Measurements from ENCODE around the gene PPM1N.

The PPM1N gene

DNA sequence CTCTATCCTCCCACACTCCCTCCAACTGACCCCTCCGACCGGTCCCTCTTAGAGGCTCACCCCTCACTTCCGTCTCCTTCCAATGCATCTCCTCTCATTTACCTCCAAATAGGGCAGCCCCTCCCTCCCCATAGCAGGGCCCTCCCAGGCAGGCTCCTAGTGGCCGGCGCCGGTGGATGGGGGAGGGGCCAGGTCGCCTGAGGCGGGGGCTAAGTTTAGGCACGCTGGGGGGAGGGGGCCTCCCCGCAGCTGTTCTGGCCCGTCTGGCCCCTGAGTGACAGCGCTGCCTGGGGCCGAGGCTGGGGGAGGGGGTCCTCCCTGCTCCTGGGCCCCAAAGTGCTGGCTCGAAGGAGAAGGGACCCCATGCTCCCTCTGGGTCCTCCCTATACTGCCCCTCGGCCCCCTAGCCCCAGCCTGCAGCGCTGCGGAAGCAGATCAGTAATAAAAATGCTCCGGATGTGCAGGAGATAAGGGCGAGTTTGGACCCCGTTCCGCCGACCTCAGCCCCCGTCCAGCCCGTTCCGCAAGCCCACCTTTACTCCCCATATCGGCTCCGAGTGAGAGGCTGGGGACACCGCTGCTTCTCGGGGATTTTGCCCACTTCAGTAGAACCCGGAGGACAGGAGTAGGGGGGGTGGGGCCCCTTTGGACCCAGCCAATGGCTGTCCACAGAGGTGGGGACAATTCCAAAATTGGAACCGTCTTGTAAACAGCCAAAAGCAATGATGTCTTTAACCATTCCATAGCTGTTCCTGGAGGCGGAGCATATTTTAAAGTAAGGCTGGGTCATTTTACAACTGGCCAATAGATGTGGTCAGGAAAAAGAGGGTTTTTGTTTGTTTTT lies 5.4 kb upstream of the PPM1N start:
- peak; percentile 35 for DNase-seq

DNA sequence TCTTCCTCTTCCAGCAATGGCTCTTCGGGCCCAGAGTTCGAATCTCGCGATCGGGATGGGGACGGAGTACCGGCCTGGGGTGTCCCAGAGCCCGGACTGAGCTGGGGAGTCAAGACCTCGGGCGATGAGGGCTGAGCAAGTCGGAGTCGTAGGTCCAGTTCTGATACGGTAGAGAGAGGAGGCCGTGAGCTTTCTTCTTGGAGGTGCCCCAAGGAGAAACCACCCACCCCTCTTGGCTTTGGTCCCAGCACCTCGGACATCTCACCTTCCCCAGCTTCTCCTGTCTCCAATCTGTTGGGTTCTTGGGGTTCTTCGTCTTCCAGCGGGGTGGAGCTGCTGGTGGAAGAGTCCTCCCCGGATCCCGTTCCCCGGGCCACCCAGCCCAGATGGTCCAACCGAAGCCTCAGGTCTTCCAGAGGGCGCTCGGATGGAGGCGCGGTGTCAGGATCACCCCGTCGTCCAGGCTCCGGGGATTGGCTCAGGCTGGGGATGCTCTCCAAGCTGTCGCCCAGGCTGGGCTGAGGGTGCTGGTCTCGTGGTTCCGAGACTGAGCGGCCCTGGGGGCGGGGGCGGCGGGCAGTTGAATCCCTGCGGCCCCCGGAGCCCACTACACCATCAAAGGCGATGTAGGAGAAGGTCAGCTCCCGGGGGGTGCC lies 3.9 kb upstream of the PPM1N start:
- DNase-seq = no peak

DNA sequence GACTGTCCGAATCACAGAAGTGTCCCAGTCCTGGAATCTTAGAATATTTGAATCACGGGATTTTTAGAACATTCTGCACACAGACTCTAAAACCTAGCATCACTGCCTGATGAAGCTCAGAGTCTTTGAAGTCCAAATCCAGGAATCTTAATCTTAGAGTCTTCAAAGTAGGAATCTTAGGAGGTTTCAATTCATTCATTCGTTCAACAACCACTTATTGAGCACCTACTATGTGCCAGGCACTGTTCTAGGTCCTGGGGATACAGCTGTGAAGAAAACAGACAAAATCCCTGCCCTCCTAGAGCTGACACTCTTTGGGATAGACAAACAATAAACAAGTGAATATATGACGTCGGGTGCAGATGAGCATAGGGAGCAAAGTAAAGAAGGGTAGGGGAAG lies 3.1 kb upstream of the PPM1N start:
- DNase-seq = no peak

DNA sequence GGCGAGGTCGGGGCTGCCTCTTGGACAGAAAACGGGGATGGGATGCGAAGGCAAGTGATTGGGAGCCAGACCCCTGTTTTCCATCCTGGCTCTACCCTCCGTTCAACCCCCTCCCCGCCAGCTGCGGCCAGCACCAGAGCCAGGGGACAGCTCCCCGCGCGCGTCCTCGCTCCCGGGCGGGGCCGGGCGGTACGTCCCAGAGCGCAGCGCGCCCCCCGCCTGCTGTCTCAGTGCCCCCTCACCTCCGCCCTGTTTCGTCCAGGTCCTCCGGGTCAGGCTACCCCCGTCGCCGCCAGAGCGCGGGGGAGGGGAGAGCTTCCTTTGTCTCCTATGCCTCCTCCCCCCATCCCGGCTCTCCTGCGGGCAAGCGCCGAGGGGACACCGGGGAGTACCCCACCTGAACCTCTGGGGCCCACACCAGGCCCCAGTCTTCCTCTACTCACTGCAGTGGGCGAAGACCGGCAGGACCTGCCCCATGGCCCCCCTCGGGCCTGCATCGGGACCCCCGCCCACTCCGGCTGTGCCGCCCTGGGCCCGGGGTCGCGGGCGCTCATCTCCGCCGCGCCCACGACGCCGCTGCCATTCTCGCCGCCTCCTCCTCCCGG lies 1.8 kb upstream of the PPM1N start:
- peak; percentile 83 for DNase-seq

DNA sequence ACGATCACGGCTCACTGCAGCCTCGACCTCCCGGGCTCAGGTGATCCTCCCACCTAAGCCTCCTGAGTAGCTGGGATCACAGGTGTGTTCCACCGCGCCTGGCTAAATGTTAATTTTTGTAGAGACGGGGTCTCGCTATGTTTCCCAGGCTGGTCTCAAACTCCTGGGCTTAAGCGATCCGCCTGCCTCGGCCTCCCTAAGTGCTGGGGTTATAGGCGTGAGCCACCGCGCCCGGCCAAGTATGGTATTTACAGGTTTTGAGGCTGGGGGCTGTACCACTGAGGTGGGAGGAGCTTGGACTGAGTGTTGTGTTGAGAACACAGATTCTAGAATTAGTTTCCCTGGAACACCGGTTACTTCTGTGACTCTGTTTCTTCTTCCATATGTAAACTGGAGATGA lies 452 bp upstream of the PPM1N start:
- DNase-seq = no peak

DNA sequence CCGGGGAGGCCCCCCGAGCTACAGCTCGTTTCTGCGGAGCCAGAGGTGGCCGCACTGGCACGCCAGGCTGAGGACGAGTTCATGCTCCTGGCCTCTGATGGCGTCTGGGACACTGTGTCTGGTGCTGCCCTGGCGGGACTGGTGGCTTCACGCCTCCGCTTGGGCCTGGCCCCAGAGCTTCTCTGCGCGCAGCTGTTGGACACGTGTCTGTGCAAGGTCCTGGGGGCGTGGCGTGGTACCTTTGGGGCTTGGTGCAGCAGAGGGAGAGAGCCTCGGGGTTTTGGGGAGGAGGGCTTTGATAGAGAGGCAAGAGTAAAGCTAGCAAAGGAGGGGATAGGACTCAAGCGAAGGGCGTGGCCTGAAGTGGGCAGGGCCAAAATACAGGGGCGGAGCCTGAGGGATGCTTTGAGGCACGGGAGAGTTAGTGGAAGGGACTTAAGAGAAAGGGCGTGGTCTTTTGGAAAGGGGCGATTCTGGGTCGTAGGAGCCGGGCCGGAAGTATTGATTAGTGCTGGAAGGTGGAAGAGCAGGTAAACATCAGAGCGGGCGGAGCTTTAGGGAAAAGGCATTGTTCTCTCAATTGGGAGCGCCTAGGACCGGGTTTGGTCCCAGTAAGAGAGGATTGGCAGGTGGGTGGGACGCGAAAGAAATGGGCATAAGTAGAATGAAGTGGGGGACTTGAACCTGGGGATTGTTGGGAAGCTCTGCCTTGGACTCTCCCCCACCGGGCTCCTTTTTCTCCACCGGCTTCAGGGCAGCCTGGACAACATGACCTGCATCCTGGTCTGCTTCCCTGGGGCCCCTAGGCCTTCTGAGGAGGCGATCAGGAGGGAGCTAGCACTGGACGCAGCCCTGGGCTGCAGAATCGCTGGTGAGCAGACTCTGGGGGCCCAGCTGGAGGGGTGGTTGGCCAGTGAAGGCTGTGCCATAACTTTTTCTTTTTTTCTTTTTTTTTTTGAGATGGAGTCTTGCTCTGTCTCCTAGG lies 1.2 kb downstream of the PPM1N start:
- no peak for DNase-seq

DNA sequence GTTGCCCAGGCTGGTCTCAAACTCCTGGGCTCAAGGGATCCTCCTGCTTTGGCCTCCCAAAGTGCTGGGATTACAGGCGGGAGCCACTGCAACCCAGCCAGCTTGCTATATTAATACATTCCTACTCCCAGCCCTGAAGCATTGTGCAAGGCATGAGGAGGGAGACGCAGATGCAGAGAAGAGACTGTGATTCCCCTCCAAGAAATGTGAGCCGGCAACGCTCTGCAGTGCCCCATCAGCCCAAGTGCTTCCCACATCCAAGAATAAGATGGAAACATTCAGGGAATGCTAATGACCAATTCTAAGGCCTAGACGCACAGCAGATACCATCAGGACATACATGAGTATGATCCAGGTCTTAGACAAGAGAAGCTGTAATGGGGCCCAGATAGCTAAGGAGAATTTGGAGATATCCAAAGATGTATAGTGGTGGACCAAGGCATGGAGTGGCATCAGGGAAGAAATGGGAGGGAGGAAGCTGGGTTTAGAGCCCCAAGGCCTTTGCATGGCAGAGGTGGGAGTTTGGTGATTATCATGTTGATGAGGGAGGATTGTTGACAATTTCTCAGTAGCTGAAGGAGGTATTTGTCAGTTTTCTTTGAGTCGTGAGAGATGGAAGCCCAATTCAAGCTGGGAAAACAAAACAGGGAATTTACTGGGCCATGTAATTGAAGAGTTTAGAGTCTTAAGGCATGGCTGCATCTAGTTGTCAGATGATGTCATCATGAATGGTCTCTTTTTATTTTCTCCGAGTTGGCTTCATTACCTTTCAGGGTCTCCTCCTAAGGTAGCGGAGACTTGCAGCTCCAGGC lies 2.9 kb downstream of the PPM1N start:
- no peak for DNase-seq

DNA sequence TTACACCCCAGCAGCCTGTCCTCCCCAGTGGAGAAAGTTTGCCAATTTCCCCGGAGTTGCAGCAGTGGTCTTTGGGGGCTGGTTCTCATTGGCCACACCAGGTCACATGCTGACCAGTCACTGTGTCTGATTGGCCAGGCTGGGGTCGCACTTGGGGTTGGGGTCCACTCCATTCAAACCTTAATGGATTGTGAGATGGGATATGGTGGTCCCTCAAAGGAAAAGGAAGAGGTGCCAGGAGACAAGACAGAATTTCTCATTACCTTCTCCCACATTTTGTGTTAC lies 3.4 kb downstream of the PPM1N start:
- DNase-seq = no peak

DNA sequence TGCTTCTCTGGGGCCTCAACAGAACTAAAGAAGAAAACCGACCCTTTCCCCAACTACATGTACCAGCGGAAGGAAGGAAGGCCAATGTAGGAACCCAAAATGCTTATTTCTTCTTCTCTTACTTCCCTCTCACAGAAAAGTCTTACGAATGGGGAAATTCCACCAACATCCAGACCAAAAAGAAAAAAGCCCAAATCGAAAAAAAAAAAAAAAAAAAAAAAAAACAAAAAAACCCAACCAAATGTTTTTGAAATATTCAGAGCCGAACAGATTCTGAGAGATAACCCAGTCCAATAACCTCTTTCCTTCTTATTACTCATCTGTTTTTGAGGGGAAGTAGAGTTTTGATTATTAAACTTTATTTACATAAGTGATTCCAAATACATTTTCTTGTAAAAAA lies 3.9 kb downstream of the PPM1N start:
- no peak for DNase-seq

DNA sequence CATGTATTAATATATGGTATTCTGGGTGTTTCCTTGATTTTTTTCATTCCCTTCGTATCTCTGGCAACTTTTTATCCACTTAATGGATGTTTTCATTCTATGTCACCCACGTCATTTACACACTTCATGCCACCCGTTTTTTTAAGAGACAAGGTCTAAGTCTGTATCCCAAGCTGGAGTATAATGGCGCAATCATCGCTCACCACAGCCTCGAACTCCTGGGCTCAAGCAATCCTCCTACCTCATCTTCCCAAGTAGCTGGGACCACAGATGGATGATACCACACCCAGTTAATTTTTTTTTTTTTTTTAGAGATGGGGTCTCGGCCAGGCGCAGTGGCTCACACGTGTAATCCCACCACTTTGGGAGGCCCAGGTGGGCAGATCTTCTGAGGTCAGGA lies 5.7 kb downstream of the PPM1N start:
- no peak for DNase-seq

DNA sequence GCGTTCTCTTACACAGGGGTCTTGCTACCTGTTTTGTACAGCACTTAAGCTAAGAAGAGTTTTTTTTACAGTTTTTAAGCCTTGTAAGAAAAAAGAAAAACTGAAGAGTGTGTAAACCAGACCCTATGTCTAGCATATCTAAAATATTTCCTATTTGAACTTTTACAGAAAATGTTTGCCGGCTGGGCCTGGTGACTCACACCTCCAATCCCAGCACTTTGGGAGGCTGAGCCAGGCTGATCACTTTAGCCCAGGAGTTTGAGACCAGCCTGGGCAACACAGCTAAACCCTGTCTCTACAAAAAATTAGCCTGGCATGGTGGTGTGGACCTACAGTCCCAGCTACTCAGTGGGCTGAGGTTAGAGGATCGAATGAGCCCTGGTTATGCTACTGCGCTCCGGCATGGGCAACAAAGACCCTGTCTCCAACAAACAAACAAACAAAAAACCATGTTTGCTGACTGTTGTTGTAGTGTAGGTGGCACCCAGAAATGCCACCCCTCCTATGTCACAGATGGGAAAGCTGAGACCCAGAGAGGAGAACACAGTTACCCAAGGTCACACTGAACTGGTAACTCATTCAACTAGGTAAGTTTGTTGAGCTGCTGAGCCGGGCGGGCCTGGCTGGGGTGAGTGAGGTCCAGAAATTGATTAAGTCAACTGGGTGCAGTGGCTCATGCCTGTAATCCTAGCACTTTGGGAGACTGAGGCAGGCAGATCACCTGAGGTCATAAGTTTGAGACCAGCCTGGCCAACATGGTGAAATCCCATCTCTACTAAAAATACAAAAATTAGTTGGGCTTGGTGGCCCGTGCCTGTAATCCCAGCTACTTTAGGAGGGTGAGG lies 7.1 kb downstream of the PPM1N start:
- no peak for DNase-seq

DNA sequence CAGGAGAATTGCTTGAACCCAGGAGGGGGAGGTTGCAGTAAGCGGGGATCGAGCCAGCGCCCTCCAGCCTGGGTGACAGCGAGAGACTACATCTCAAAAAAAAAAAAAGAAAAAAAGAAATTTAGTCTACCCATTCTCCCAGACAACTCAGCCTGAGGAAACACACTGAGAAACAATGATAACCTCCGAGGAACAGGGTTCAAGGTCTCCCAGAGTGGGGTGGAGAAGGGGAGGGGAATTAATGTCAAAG lies 7.7 kb downstream of the PPM1N start:
- no peak for DNase-seq

DNA sequence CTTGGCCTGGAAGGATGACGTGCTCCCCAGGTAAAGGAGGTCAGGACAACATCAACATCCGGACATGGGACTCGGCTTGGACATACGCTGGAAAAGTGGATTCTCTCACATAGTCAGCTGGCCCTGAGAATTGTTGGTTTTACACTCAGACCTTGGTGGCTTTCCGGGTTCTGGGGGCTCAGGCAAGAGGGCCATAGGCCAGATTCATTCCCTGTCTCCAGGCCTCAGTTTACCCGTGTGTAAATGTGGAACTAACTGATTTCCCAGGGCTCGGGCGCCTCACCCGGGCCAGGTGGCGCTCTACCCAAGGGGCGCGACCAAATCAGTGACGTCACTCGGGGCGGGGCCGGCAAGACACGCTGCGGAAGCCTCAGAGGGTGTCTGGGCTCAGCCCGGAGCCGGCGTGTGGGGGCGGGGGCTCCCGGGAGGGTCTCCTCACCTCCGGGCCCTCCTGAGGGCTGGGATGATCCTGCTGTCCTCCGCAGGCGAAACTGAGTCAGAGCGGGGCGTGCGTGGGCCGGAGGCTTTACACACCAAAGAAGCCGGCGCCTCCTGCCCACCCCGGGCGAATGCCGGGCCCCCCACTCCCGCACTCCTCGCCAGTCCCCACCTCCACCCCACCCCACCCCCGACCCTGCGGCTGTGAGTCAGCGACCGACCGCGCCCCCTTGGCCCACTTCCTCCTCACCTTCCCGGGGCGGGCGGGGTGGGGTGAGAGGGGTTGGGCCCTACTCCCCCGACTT lies 8.2 kb downstream of the PPM1N start:
- peak; percentile 91 for DNase-seq

DNA sequence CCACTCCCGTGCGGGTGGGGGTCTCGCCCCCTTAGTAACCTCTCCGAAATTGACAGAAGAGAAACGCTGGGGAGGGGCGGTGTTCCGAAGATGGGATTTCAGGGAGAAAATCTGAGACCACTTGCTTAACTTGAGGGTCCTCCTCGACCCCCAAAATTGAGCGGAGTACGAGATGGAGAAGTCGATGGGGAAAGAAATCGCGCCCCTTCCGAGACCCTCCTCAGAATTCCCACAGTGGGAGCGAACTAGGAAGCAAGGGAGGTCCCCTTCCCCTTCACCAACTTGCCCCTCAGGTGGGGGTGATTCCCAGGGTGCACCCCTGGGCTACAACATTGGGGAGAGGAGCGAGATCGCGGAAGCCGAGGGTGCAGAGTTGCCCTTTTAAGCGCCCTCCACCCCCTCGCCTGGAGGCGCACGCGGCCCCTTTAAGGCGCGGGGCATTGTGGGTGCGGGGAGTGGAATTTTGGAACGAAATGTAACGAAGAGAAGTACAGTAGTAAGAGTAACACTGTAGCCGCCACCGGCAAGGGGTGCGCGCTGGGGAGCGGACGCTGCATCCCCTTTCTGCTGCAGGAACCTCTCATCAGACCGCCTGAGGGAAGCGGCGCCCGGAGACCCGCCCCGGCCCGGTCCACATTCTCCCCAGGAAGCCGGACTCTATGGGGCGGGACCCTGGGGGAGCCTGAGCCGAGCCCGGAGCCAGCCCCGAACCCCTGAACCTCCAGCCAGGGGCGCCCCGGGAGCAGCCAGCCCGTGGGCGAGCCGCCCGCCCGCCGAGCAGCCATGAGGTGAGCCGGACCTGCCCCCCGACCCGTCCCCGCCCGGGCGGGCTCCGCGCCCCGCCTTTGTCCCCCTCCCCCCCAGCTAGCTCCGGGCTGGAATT lies 9.0 kb downstream of the PPM1N start, which contains the start of gene VASP:
Gene VASP, plus strand, starts transcription at position 491 of the 883 bp plus-strand sequence. Its CDS starts 293 bp downstream, at position 784.
- peak; percentile 91 for DNase-seq

DNA sequence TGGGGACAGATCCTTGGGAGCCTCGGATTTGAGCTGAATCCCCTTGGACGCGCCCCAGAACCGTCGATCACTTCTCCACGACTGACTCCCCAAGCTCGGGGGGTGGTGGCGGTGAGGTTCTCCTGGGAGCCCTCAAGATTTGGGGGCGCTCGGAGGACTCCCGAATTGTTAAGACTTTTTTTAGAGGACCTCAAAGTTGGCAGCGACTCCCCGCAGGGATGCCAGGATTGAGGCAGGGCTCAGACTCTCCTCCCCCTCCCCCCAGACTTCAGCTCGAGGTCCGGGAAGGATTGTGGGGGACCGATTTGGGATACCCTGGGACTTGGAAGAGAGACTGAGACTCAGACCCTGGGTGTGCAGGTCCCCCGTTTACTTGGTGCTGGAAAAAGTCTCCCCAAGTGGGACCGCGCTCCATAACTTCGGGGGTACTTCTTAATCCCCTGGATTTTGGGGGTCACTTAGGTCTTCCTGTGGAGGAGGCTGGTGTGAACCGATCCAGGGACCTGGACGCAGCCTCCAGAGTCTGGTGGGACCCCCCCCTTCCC lies 9.7 kb downstream of the PPM1N start:
- DNase-seq = peak; percentile 28

DNA sequence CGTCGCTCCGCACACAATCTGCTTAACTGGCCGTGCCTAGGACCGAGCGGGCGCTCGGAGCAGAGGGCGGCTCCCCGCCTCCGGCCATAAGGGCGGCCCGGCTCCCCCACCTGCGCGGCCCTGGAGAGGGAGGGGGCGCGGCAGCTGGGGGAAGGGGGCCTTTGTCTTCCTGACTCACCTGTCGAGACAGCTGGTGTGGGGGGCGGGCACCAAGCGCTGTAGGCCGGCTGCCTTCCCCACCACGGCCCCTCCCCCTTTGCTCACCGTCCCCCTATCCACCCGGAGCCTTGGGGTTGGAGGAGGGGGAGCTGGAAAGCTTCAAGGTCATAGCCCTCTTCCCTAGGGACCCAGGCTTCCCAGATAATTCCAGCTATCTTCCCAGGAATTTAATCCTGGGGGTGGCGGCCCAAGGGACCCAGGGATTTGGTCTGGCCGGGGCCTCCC lies 10.2 kb downstream of the PPM1N start:
- no peak for DNase-seq

DNA sequence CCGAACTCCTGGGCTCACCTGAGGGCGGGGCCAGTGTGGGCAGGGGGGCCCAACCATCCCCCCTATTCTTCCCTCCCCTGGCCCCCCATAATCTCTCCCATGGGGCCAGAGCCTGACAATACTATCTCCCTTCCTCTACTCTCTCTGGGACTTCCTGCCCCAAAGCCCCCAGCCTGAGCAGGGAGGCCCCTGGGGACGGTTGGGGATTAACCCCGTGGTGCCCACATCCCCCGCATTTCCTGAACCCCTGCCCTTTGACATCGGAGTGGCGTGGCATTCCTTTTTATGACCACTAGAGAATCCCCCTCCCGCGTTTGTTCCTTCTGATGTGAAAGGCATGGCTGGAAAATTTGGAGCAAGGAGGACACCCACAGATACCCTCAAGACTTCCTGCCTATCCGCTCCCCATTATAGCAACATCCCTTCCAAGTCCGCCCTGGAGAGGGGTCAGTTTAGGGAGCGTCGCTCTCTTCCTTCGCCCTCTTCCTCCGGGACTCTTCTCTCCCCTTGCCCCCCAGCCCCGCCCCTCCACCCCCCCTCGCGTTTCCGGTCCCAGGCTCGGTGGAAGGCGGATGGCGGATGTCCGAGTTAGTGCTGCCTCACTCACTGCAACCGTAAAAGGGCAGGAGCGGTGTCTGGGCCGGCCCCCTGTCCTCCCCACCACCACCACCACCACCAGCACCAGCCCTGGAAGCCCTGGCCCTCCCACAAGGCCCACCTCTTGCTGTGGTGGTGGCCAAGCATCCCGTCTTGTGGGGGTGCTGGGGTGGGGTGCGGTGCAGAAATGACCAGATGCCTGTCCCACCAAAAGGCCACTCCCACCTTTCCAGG lies 10.8 kb downstream of the PPM1N start:
- peak; percentile 38 for DNase-seq

DNA sequence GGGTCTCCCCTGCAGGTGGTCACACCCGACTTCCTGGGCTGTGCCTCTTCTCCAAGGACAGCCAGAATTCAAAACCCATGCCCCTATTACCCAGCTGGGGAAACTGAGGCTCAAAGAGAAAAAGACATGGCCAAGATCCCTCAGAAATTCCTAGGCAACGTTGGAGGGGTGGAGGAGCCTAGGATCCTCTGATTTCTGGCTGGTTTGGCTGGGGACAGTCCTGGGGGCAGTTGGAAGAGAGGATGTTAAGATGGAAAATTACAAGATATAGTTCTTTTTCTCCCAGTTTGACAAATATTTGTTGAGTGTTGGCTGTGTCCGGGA lies 11.4 kb downstream of the PPM1N start:
- no peak for DNase-seq
